HepG2 (cell line): ENCODE data around the gene ITPRIP. TPM values are rescaled to one million over a fixed set of nuclear protein-coding genes. Genes with fewer than 3 reads are reported as not detected.

Source experiments
- AHR ChIP-seq: IDR thresholded peaks from 2 replicates; pipeline ENCODE4 v1.6.1; 2018; ENCODE audit warnings: missing genetic modification reagents, missing compliant biosample characterization
- BORCS8-MEF2B ChIP-seq: sonication (generic); formaldehyde crosslinking; IDR thresholded peaks from 2 replicates; pipeline ENCODE4 v1.8.0; 2022; ENCODE audit warnings: mild to moderate bottlenecking, missing genetic modification reagents
- CCAR2 ChIP-seq: fragments of 200-400 bp; formaldehyde crosslinking; optimal IDR thresholded peaks from 2 replicates; pipeline ENCODE3; 2018; ENCODE audit warnings: low read depth, mild to moderate bottlenecking, low read length, moderate library complexity
- FOSL1 ChIP-seq: sonication (generic); formaldehyde crosslinking; IDR thresholded peaks from 2 replicates; pipeline ENCODE4 v1.9.0; 2021; ENCODE audit warnings: missing genetic modification reagents, borderline replicate concordance
- REXO4 ChIP-seq: sonication (generic); formaldehyde crosslinking; IDR thresholded peaks from 2 replicates; pipeline ENCODE4 v1.8.0; 2022; ENCODE audit warnings: missing genetic modification reagents, mild to moderate bottlenecking, borderline replicate concordance
- THAP11 ChIP-seq: IDR thresholded peaks from 2 replicates; pipeline ENCODE4 v1.6.1; 2016; ENCODE audit warnings: missing biosample characterization, missing genetic modification reagents
- ZNF12 ChIP-seq: sonication (generic); formaldehyde crosslinking; IDR thresholded peaks from 2 replicates; pipeline ENCODE4 v1.5.0; 2020; ENCODE audit warnings: missing genetic modification reagents
- ZNF235 ChIP-seq: sonication (generic); formaldehyde crosslinking; IDR thresholded peaks from 2 replicates; pipeline ENCODE4 v1.8.1; 2023; ENCODE audit warnings: mild to moderate bottlenecking, missing genetic modification reagents, borderline replicate concordance
- ZNF256 ChIP-seq: sonication (generic); formaldehyde crosslinking; conservative IDR thresholded peaks from 2 replicates; pipeline ENCODE4 v1.4.0; 2020; ENCODE audit warnings: missing genetic modification reagents
- ZNF720 ChIP-seq: sonication (generic); formaldehyde crosslinking; IDR thresholded peaks from 2 replicates; pipeline ENCODE4 v1.4.0; 2020; ENCODE audit warnings: missing genetic modification reagents
- ZSCAN31 ChIP-seq: sonication (generic); formaldehyde crosslinking; IDR thresholded peaks from 2 replicates; pipeline ENCODE4 v1.5.0; 2020; ENCODE audit warnings: low read depth, mild to moderate bottlenecking, missing genetic modification reagents
- polyA plus RNA-seq, 8 experiments: library from polyadenylated mRNA; depleted of rRNA in 3 of 8; stranded (reverse) in 7 of 8; unstranded in 1 of 8; fragments of >200 nt; fragmentation: Illumina TruSeq in 4 of 8; extraction: Trizol in 4 of 8; gene quantifications; 2 replicates each; pipeline versions ENCODE4 v1.2.1 to v1.2.3, GENCODE V29; 2011 to 2016; ENCODE audit warnings: low read depth in 4 of 8, missing spikeins in 1 of 8, mixed read lengths in 1 of 8; ENCODE audit not compliant: insufficient read depth in 1 of 8
- total RNA-seq, 5 experiments: library from RNA; depleted of rRNA; stranded (reverse); fragments of >200 nt; fragmentation: Illumina TruSeq; extraction: Trizol; gene quantifications; 2 replicates each; pipeline ENCODE4 v1.2.3, GENCODE V29; 2016; ENCODE audit warnings: low read depth in 1 of 5
- TF ChIP-seq, protein P1 (sequence below): sonication (generic); formaldehyde crosslinking; IDR thresholded peaks from 2 replicates; pipeline ENCODE4 v1.4.0; 2020; ENCODE audit warnings: missing genetic modification reagents
- TF ChIP-seq, protein P2 (sequence below): sonication (generic); formaldehyde crosslinking; IDR thresholded peaks from 2 replicates; pipeline ENCODE4 v1.4.0; 2020; ENCODE audit warnings: mild to moderate bottlenecking, missing genetic modification reagents
- TF ChIP-seq, protein P3 (sequence below): fragments of 450-650 bp; IDR thresholded peaks from 2 replicates; pipeline ENCODE4 v1.6.1; 2017; ENCODE audit warnings: mild to moderate bottlenecking
- TF ChIP-seq, protein P4 (sequence below): IDR thresholded peaks from 2 replicates; pipeline ENCODE4 v1.6.1; 2016; ENCODE audit warnings: low read depth, control low read depth
- TF ChIP-seq, protein P5 (sequence below), 2 experiments: IDR thresholded peaks; 2 replicates each; pipeline ENCODE4 v1.6.1; 2011 to 2012; ENCODE audit warnings: low read length in 2 of 2, borderline replicate concordance in 1 of 2, low read depth in 1 of 2, mild to moderate bottlenecking in 1 of 2, moderate library complexity in 1 of 2

ITPRIP gene
- total and polyA plus RNA-seq, 2 of the 13 experiments (the other 11 are each of a cell fraction or from before 2014, with no cell fraction given) = 1.00 to 2.8 TPM

DNA sequence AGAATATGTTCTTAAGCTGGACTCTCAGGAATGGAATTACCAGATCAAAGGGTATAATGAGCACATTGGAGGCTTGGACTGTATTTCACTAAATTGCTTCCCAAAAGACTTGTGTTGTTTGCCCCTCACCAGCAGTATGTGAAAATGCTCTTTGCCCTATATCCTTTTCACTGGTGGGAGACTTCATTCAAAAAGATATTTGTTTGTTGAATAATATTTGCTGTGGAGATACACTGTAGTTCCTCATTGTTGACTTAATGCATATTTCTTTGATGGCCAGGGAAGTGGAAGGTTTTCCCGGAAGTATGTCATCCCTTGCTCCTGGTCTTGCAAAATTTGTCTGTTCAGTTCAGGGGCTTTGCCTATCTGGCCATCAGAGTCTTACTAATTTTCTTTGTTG lies 49.9 kb downstream of the ITPRIP start (continued):
- TF ChIP-seq ZNF235 (CRISPR knock-in tag) (no peak), FOSL1 (no peak), CCAR2 (no peak), BORCS8-MEF2B (no peak), ZNF720 (no peak), THAP11 (CRISPR knock-in tag) (peak; percentile 65; the same call in 1 of the 2 replicates), ZNF256 (CRISPR knock-in tag) (no peak), ZNF12 (peak; percentile 52; the same call in 1 of the 2 replicates), ZSCAN31 (CRISPR knock-in tag) (peak; percentile 77), REXO4 (CRISPR knock-in tag) (no peak), AHR (CRISPR knock-in tag) (no peak)
- TF ChIP-seq, protein P1, sequence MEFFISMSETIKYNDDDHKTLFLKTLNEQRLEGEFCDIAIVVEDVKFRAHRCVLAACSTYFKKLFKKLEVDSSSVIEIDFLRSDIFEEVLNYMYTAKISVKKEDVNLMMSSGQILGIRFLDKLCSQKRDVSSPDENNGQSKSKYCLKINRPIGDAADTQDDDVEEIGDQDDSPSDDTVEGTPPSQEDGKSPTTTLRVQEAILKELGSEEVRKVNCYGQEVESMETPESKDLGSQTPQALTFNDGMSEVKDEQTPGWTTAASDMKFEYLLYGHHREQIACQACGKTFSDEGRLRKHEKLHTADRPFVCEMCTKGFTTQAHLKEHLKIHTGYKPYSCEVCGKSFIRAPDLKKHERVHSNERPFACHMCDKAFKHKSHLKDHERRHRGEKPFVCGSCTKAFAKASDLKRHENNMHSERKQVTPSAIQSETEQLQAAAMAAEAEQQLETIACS = no peak
- TF ChIP-seq, protein P2, sequence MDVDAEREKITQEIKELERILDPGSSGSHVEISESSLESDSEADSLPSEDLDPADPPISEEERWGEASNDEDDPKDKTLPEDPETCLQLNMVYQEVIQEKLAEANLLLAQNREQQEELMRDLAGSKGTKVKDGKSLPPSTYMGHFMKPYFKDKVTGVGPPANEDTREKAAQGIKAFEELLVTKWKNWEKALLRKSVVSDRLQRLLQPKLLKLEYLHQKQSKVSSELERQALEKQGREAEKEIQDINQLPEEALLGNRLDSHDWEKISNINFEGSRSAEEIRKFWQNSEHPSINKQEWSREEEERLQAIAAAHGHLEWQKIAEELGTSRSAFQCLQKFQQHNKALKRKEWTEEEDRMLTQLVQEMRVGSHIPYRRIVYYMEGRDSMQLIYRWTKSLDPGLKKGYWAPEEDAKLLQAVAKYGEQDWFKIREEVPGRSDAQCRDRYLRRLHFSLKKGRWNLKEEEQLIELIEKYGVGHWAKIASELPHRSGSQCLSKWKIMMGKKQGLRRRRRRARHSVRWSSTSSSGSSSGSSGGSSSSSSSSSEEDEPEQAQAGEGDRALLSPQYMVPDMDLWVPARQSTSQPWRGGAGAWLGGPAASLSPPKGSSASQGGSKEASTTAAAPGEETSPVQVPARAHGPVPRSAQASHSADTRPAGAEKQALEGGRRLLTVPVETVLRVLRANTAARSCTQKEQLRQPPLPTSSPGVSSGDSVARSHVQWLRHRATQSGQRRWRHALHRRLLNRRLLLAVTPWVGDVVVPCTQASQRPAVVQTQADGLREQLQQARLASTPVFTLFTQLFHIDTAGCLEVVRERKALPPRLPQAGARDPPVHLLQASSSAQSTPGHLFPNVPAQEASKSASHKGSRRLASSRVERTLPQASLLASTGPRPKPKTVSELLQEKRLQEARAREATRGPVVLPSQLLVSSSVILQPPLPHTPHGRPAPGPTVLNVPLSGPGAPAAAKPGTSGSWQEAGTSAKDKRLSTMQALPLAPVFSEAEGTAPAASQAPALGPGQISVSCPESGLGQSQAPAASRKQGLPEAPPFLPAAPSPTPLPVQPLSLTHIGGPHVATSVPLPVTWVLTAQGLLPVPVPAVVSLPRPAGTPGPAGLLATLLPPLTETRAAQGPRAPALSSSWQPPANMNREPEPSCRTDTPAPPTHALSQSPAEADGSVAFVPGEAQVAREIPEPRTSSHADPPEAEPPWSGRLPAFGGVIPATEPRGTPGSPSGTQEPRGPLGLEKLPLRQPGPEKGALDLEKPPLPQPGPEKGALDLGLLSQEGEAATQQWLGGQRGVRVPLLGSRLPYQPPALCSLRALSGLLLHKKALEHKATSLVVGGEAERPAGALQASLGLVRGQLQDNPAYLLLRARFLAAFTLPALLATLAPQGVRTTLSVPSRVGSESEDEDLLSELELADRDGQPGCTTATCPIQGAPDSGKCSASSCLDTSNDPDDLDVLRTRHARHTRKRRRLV = no peak
- TF ChIP-seq, protein P3, sequence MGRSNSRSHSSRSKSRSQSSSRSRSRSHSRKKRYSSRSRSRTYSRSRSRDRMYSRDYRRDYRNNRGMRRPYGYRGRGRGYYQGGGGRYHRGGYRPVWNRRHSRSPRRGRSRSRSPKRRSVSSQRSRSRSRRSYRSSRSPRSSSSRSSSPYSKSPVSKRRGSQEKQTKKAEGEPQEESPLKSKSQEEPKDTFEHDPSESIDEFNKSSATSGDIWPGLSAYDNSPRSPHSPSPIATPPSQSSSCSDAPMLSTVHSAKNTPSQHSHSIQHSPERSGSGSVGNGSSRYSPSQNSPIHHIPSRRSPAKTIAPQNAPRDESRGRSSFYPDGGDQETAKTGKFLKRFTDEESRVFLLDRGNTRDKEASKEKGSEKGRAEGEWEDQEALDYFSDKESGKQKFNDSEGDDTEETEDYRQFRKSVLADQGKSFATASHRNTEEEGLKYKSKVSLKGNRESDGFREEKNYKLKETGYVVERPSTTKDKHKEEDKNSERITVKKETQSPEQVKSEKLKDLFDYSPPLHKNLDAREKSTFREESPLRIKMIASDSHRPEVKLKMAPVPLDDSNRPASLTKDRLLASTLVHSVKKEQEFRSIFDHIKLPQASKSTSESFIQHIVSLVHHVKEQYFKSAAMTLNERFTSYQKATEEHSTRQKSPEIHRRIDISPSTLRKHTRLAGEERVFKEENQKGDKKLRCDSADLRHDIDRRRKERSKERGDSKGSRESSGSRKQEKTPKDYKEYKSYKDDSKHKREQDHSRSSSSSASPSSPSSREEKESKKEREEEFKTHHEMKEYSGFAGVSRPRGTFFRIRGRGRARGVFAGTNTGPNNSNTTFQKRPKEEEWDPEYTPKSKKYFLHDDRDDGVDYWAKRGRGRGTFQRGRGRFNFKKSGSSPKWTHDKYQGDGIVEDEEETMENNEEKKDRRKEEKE = no peak
- TF ChIP-seq, protein P4, sequence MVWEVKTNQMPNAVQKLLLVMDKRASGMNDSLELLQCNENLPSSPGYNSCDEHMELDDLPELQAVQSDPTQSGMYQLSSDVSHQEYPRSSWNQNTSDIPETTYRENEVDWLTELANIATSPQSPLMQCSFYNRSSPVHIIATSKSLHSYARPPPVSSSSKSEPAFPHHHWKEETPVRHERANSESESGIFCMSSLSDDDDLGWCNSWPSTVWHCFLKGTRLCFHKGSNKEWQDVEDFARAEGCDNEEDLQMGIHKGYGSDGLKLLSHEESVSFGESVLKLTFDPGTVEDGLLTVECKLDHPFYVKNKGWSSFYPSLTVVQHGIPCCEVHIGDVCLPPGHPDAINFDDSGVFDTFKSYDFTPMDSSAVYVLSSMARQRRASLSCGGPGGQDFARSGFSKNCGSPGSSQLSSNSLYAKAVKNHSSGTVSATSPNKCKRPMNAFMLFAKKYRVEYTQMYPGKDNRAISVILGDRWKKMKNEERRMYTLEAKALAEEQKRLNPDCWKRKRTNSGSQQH = no peak
- TF ChIP-seq, protein P5, sequence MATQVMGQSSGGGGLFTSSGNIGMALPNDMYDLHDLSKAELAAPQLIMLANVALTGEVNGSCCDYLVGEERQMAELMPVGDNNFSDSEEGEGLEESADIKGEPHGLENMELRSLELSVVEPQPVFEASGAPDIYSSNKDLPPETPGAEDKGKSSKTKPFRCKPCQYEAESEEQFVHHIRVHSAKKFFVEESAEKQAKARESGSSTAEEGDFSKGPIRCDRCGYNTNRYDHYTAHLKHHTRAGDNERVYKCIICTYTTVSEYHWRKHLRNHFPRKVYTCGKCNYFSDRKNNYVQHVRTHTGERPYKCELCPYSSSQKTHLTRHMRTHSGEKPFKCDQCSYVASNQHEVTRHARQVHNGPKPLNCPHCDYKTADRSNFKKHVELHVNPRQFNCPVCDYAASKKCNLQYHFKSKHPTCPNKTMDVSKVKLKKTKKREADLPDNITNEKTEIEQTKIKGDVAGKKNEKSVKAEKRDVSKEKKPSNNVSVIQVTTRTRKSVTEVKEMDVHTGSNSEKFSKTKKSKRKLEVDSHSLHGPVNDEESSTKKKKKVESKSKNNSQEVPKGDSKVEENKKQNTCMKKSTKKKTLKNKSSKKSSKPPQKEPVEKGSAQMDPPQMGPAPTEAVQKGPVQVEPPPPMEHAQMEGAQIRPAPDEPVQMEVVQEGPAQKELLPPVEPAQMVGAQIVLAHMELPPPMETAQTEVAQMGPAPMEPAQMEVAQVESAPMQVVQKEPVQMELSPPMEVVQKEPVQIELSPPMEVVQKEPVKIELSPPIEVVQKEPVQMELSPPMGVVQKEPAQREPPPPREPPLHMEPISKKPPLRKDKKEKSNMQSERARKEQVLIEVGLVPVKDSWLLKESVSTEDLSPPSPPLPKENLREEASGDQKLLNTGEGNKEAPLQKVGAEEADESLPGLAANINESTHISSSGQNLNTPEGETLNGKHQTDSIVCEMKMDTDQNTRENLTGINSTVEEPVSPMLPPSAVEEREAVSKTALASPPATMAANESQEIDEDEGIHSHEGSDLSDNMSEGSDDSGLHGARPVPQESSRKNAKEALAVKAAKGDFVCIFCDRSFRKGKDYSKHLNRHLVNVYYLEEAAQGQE (IDR thresholded peaks at IDR 0.05; ENCODE audit: borderline replicate concordance in 1 of 2, low read depth in 1 of 2, low read length in 2 of 2) = peak in 1 of 2 experiments; percentile 65; a peak in 1 of 4 replicates
